ENCODE data around the gene FANCI.

The FANCI gene

GRCh38 chr15:89333011-89333860, 89.5 kb downstream of the FANCI start:
- DNase-seq (ENCODE audit: low read depth) = no peak

- no peak for DNase-seq (ENCODE audit: low read depth)
These were observed 90.3 kb downstream of the FANCI start for GRCh38 chr15:89333959-89334509.

GRCh38 chr15:89334510-89335297, 90.9 kb downstream of the FANCI start, which contains the start of gene POLG:
Gene POLG (minus strand): TSS chr15:89334824. CDS start chr15:89333754, 1,070 bp downstream.
- peak; percentile 99 for DNase-seq (ENCODE audit: low read depth)

- DNase-seq (ENCODE audit: low read depth) = peak; percentile 31
These were observed 91.7 kb downstream of the FANCI start for GRCh38 chr15:89335298-89336041.

GRCh38 chr15:89338036-89338435, 94.3 kb downstream of the FANCI start:
- DNase-seq (ENCODE audit: low read depth) = no peak

GRCh38 chr15:89340573-89340972, 96.8 kb downstream of the FANCI start:
- DNase-seq (ENCODE audit: low read depth) = no peak

- no peak for DNase-seq (ENCODE audit: low read depth)
These were observed 97.7 kb downstream of the FANCI start for GRCh38 chr15:89341316-89342005.

GRCh38 chr15:89342840-89343239, 99.1 kb downstream of the FANCI start:
- no peak for DNase-seq (ENCODE audit: low read depth)

- DNase-seq (ENCODE audit: low read depth) = no peak
These were observed 101.5 kb downstream of the FANCI start for GRCh38 chr15:89345248-89345647.

GRCh38 chr15:89346516-89347231, 102.9 kb downstream of the FANCI start:
- no peak for DNase-seq (ENCODE audit: low read depth)

- no peak for DNase-seq (ENCODE audit: low read depth)
These were observed 105.4 kb downstream of the FANCI start for GRCh38 chr15:89349206-89349558.

GRCh38 chr15:89352476-89352875, 108.7 kb downstream of the FANCI start:
- no peak for DNase-seq (ENCODE audit: low read depth)

- DNase-seq (ENCODE audit: low read depth) = no peak
These were observed 110.2 kb downstream of the FANCI start for GRCh38 chr15:89353991-89354390.

- DNase-seq (ENCODE audit: low read depth) = no peak
These were observed 113.0 kb downstream of the FANCI start for GRCh38 chr15:89356634-89357298.

GRCh38 chr15:89358435-89358754, 114.6 kb downstream of the FANCI start:
- no peak for DNase-seq (ENCODE audit: low read depth)

GRCh38 chr15:89358755-89359439, 115.1 kb downstream of the FANCI start:
- DNase-seq (ENCODE audit: low read depth) = peak; percentile 64

- no peak for DNase-seq (ENCODE audit: low read depth)
These were observed 115.9 kb downstream of the FANCI start for GRCh38 chr15:89359471-89360293.

- DNase-seq (ENCODE audit: low read depth) = no peak
These were observed 116.7 kb downstream of the FANCI start for GRCh38 chr15:89360294-89360971.
